Colonic mucosa (tissue), 4 donors: Measurements from ENCODE around the gene MLLT1. TPM values are rescaled to one million over a fixed set of nuclear protein-coding genes. Genes with fewer than 3 reads are reported as not detected.

Source experiments
- DNase-seq: peaks from one replicate; pipeline ENCODE4 v3.0.0-alpha.2; 2020
- H3K27ac ChIP-seq: fragments of 200-600 bp; one replicate; pipeline ENCODE4 v1.8.0; 2021
- H3K27me3 ChIP-seq: fragments of 200-600 bp; one replicate; pipeline ENCODE4 v1.8.0; 2021
- H3K36me3 ChIP-seq: fragments of 200-600 bp; one replicate; pipeline ENCODE4 v1.8.0; 2021
- H3K4me1 ChIP-seq: fragments of 200-600 bp; one replicate; pipeline ENCODE4 v1.8.0; 2021; ENCODE audit warnings: mild to moderate bottlenecking
- H3K4me3 ChIP-seq: fragments of 200-600 bp; one replicate; pipeline ENCODE4 v1.8.0; 2021
- H3K9ac ChIP-seq, 2 donors: one replicate each; pipeline ENCODE4 v1.7.0; 2013; ENCODE audit warnings: control low read depth in 2 of 2, low read depth in 2 of 2, low read length in 2 of 2
- H3K9me3 ChIP-seq: fragments of 200-600 bp; one replicate; pipeline ENCODE4 v1.8.0; 2021
- CTCF ChIP-seq: fragments of 200-600 bp; IDR thresholded peaks from one replicate; pipeline ENCODE4 v1.8.0; 2022; ENCODE audit warnings: antibody characterized with exemption, mild to moderate bottlenecking
- intact Hi-C: fragments of 100-400 bp; cut with DNase I; formaldehyde crosslinking; loops from one replicate; pipeline ENCODE4 v1.14.1; 2022
- total RNA-seq, 2 donors: library from RNA; stranded (reverse); fragmentation: NEBNext Ultra II Directional in 1 of 2; extraction: Animal tissue kit (Norgen Biotek cat#: 25700) in 1 of 2; gene quantifications; one replicate each; pipeline ENCODE4 v1.2.1, GENCODE V29; 2021
- donor health status: healthy.
- donor health status: DM: no; HTN: no; CAD: no.
- donor health status: DM: no; HTN: no; CAD: no.

The MLLT1 gene
- total RNA-seq, 2 donors from 2014 or later = 26.4 to 59.2 TPM

GRCh38 chr19:6271251-6271650, 8.5 kb downstream of the MLLT1 start:
- TF ChIP-seq CTCF = no peak
- Histone ChIP-seq H3K27ac (peak overlapping the region; percentile 72), H3K36me3 (no peaks in the 10 kb centered on the region), H3K9me3 (no peaks in the 10 kb centered on the region), H3K4me3 (no peak overlapping the region), H3K27me3 (no peaks in the 10 kb centered on the region), H3K4me1 (peaks cover 13% of the 10 kb centered on the region), H3K9ac (peak overlapping the region in 1 of 2 donors; percentile 40)
- intact Hi-C loops = no loop called here
- DNase-seq = no peak

GRCh38 chr19:6270822-6271221, 9.0 kb downstream of the MLLT1 start:
- intact Hi-C loops = no loop called here
- DNase-seq = no peak
- no peak overlapping the region for H3K9ac ChIP-seq
- H3K4me3 ChIP-seq = no peak overlapping the region
- no peaks in the 10 kb centered on the region for H3K9me3 ChIP-seq
- H3K27me3 ChIP-seq = no peaks in the 10 kb centered on the region
- no peak overlapping the region for H3K27ac ChIP-seq
- peaks cover 13% of the 10 kb centered on the region for H3K4me1 ChIP-seq
- no peaks in the 10 kb centered on the region for H3K36me3 ChIP-seq
- no peak for TF ChIP-seq CTCF

GRCh38 chr19:6270076-6270745, 9.6 kb downstream of the MLLT1 start:
- no peak for DNase-seq
- no peak overlapping the region for H3K4me3 ChIP-seq
- H3K36me3 ChIP-seq = no peaks in the 10 kb centered on the region
- H3K27me3 ChIP-seq = no peaks in the 10 kb centered on the region
- intact Hi-C loops = no loop called here
- no peak for TF ChIP-seq CTCF
- H3K27ac ChIP-seq = no peak overlapping the region
- no peak overlapping the region for H3K9ac ChIP-seq
- H3K9me3 ChIP-seq = no peaks in the 10 kb centered on the region
- H3K4me1 ChIP-seq = peaks cover 10% of the 10 kb centered on the region

GRCh38 chr19:6269101-6269886, 10.5 kb downstream of the MLLT1 start:
- Histone ChIP-seq H3K27me3 (no peaks in the 10 kb centered on the region), H3K27ac (no peak overlapping the region), H3K9me3 (no peaks in the 10 kb centered on the region), H3K4me1 (peaks cover 8% of the 10 kb centered on the region), H3K4me3 (no peak overlapping the region), H3K36me3 (no peaks in the 10 kb centered on the region), H3K9ac (no peak overlapping the region)
- intact Hi-C loops = no loop called here
- DNase-seq = no peak
- no peak for TF ChIP-seq CTCF

GRCh38 chr19:6268382-6268771, 11.4 kb downstream of the MLLT1 start:
- Histone ChIP-seq H3K27ac (no peak overlapping the region), H3K9me3 (no peaks in the 10 kb centered on the region), H3K4me1 (peaks cover 8% of the 10 kb centered on the region), H3K9ac (no peak overlapping the region), H3K27me3 (no peaks in the 10 kb centered on the region), H3K36me3 (no peaks in the 10 kb centered on the region), H3K4me3 (no peak overlapping the region)
- intact Hi-C loops = no loop called here
- TF ChIP-seq CTCF = no peak
- DNase-seq = no peak
